ENCODE measurements around the gene WDR33.

GRCh38 chr2:127678991-127679390, 132.0 kb downstream of the WDR33 start:
- TF ChIP-seq ZFX (IDR thresholded peaks at IDR 0.05) (no peak), CTCF (conservative IDR thresholded peaks at IDR 0.05) (no peak)
